A673 (cell line): ENCODE measurements around the gene PET117. TPM values are rescaled to one million over a fixed set of nuclear protein-coding genes. Genes with fewer than 3 reads are reported as not detected.

Experiments
- BruUV-seq: library from RNA; stranded (reverse); fragments of 400-500 nt; replicated peaks from 2 replicates; lab custom pipeline; 2021; lab: Mats Ljungman, UMichigan
- CTCF ChIA-PET: fragments of 300-600 bp; sonication (Branson Sonifier 250); formaldehyde crosslinking; loops from one replicate; lab custom pipeline; 2022; ENCODE audit warnings: antibody characterized with exemption; lab: Charles Lee
- POLR2A ChIA-PET: fragments of 300-600 bp; sonication (Branson Sonifier 250); formaldehyde crosslinking; loops from one replicate; lab custom pipeline; 2022; ENCODE audit warnings: antibody characterized with exemption; ENCODE audit not compliant: low non-redundant PET; lab: Charles Lee
- DNase-seq: peaks from one replicate; pipeline ENCODE4 v3.0.0-alpha.2; 2015; ENCODE audit warnings: low spot score
- H3K27ac ChIP-seq: fragments of 200-600 bp; sonication (generic); 2 replicates; pipeline ENCODE4 v1.5.1; 2016; ENCODE audit warnings: mixed run types, low read depth, mild to moderate bottlenecking, mixed read lengths, antibody characterized with exemption, low read length; ENCODE audit not compliant: poor library complexity, severe bottlenecking
- H3K27me3 ChIP-seq: fragments of 200-600 bp; sonication (generic); replicated peaks from 2 replicates; pipeline ENCODE4 v1.6.1; 2017; ENCODE audit warnings: mixed run types, low read depth, mild to moderate bottlenecking, mixed read lengths, antibody characterized with exemption, low read length; ENCODE audit not compliant: insufficient read depth, poor library complexity
- H3K36me3 ChIP-seq: fragments of 200-600 bp; sonication (generic); 2 replicates; pipeline ENCODE4 v1.6.1; 2016; ENCODE audit warnings: mixed run types, mild to moderate bottlenecking, mixed read lengths, antibody characterized with exemption, low read length; ENCODE audit not compliant: insufficient read depth, poor library complexity, severe bottlenecking
- H3K4me1 ChIP-seq: fragments of 200-600 bp; sonication (generic); 2 replicates; pipeline ENCODE4 v1.6.1; 2017; ENCODE audit warnings: mixed run types, mild to moderate bottlenecking, mixed read lengths, antibody characterized with exemption, low read length; ENCODE audit not compliant: insufficient read depth, poor library complexity, severe bottlenecking
- H3K4me3 ChIP-seq: fragments of 200-600 bp; sonication (generic); 2 replicates; pipeline ENCODE4 v1.5.1; 2016; ENCODE audit warnings: low read depth, mixed run types, mild to moderate bottlenecking, mixed read lengths, low read length; ENCODE audit not compliant: poor library complexity, severe bottlenecking
- H3K9me3 ChIP-seq: fragments of 200-600 bp; sonication (generic); 2 replicates; pipeline ENCODE4 v1.6.1; 2016; ENCODE audit warnings: mixed run types, low read depth, mild to moderate bottlenecking, mixed read lengths, antibody characterized with exemption, low read length; ENCODE audit not compliant: poor library complexity, severe bottlenecking
- EZH2 ChIP-seq: fragments of 200-600 bp; sonication (generic); IDR thresholded peaks from 2 replicates; pipeline ENCODE4 v1.6.1; 2017; ENCODE audit warnings: borderline replicate concordance, low read depth, mild to moderate bottlenecking, mixed read lengths, antibody characterized with exemption, low read length; ENCODE audit not compliant: poor library complexity, severe bottlenecking
- intact Hi-C: fragments of 100-400 bp; cut with micrococcal nuclease; formaldehyde crosslinking; loops from one replicate; pipeline ENCODE4 v1.10.0; 2022; ENCODE audit not compliant: unreplicated experiment
- total RNA-seq: library from RNA; stranded (reverse); gene quantifications from 2 replicates; pipeline ENCODE4 v1.2.3, GENCODE V29; 2021
- TF ChIP-seq, protein P1 (sequence below): fragments of 300-800, 200-600 bp; sonication (generic); conservative IDR thresholded peaks from 2 replicates; pipeline ENCODE4 v1.5.1; 2017; ENCODE audit warnings: low read depth, mild to moderate bottlenecking, antibody characterized with exemption, low read length, moderate library complexity, mixed read lengths

The PET117 gene
- total RNA-seq, 1 experiment from 2014 or later, result 23.0 TPM

DNA sequence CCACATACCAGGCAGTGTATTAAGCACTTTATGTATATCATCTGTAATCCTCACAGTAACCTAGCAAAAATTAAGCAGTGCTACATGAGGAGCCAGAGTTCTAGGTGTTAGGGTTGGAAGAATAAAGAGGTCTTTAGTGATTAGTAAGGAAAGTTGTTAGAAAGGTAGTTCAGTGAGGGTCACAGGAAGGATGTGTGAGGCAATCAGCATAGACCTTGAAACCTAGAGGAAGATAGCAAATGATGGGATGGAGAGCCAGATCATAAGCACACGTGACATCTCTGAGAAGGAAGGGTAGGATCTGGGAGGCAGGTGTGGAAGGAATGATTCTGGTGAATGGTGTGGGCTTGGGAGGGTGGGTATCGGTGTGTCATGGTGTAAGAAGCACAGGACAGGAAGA, 2.2 kb downstream of the PET117 start:
- intact Hi-C loops, result no loop called here
- H3K36me3 ChIP-seq, result no peaks in the 10 kb centered on the region
- no peak for DNase-seq
- no peak overlapping the region for H3K4me3 ChIP-seq
- TF ChIP-seq EZH2, result no peak
- TF ChIP-seq, protein P1, sequence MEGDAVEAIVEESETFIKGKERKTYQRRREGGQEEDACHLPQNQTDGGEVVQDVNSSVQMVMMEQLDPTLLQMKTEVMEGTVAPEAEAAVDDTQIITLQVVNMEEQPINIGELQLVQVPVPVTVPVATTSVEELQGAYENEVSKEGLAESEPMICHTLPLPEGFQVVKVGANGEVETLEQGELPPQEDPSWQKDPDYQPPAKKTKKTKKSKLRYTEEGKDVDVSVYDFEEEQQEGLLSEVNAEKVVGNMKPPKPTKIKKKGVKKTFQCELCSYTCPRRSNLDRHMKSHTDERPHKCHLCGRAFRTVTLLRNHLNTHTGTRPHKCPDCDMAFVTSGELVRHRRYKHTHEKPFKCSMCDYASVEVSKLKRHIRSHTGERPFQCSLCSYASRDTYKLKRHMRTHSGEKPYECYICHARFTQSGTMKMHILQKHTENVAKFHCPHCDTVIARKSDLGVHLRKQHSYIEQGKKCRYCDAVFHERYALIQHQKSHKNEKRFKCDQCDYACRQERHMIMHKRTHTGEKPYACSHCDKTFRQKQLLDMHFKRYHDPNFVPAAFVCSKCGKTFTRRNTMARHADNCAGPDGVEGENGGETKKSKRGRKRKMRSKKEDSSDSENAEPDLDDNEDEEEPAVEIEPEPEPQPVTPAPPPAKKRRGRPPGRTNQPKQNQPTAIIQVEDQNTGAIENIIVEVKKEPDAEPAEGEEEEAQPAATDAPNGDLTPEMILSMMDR, result no peak
- BruUV-seq, result no TSS peak
- no peaks in the 10 kb centered on the region for H3K9me3 ChIP-seq
- no peaks in the 10 kb centered on the region for H3K27me3 ChIP-seq
- H3K27ac ChIP-seq, result no peak overlapping the region
- CTCF ChIA-PET, result no interaction called here
- POLR2A ChIA-PET, result no interaction called here
- no peaks in the 10 kb centered on the region for H3K4me1 ChIP-seq

- no peak for DNase-seq
- Histone ChIP-seq H3K27ac (no peak overlapping the region), H3K4me3 (no peak overlapping the region), H3K9me3 (no peaks in the 10 kb centered on the region), H3K36me3 (no peaks in the 10 kb centered on the region), H3K27me3 (no peaks in the 10 kb centered on the region), H3K4me1 (no peaks in the 10 kb centered on the region)
- POLR2A ChIA-PET, result no interaction called here
- no peak for TF ChIP-seq EZH2
- no TSS peak for BruUV-seq
- CTCF ChIA-PET, result no interaction called here
- intact Hi-C loops, result no loop called here
Observed at GRCh38 chr20:18144541-18145099, 7.0 kb downstream of the PET117 start.

GRCh38 chr20:18154342-18154741, 16.7 kb downstream of the PET117 start:
- no TSS peak for BruUV-seq
- H3K9me3 ChIP-seq, result no peaks in the 10 kb centered on the region
- no peaks in the 10 kb centered on the region for H3K4me1 ChIP-seq
- POLR2A ChIA-PET, result no interaction called here
- H3K27ac ChIP-seq, result no peak overlapping the region
- intact Hi-C loops, result no loop called here
- peaks cover 12% of the 10 kb centered on the region for H3K36me3 ChIP-seq
- CTCF ChIA-PET, result no interaction called here
- no peak for DNase-seq
- no peak for TF ChIP-seq EZH2
- TF ChIP-seq, protein P1, result no peak
- H3K4me3 ChIP-seq, result no peak overlapping the region
- H3K27me3 ChIP-seq, result no peaks in the 10 kb centered on the region

GRCh38 chr20:18156045-18156444, 18.4 kb downstream of the PET117 start:
- POLR2A ChIA-PET, result no interaction called here

More at GRCh38 chr20:18156045-18156444, 18.4 kb downstream of the PET117 start:
- H3K9me3 ChIP-seq, result no peaks in the 10 kb centered on the region
- DNase-seq, result no peak
- H3K27me3 ChIP-seq, result no peaks in the 10 kb centered on the region
- H3K36me3 ChIP-seq, result peaks cover 16% of the 10 kb centered on the region
- no peaks in the 10 kb centered on the region for H3K4me1 ChIP-seq
- H3K27ac ChIP-seq, result no peak overlapping the region
- intact Hi-C loops, result no loop called here
- BruUV-seq, result no TSS peak
- CTCF ChIA-PET, result no interaction called here
- TF ChIP-seq, protein P1, result no peak
- TF ChIP-seq EZH2, result no peak
- H3K4me3 ChIP-seq, result no peak overlapping the region
